Coronary artery (tissue), 2 donors: ENCODE results near the gene WDR7.

Experiments used
- DNase-seq: peaks from one replicate; pipeline ENCODE4 v3.0.0-alpha.2; 2017; ENCODE audit warnings: low spot score
- H3K27ac ChIP-seq, 2 donors: fragments of 200-600 bp; sonication (generic); one replicate each; pipeline ENCODE4 v1.5.1; 2016 to 2019
- H3K4me3 ChIP-seq: fragments of 200-600 bp; sonication (generic); 2 replicates; pipeline ENCODE4 v1.5.1; 2016; ENCODE audit warnings: mild to moderate bottlenecking, moderate library complexity
- TF ChIP-seq, protein P1 (sequence below): fragments of 200-600 bp; sonication (generic); IDR thresholded peaks from one replicate; pipeline ENCODE4 v1.5.1; 2019; ENCODE audit warnings: antibody characterized with exemption

Gene WDR7

DNA sequence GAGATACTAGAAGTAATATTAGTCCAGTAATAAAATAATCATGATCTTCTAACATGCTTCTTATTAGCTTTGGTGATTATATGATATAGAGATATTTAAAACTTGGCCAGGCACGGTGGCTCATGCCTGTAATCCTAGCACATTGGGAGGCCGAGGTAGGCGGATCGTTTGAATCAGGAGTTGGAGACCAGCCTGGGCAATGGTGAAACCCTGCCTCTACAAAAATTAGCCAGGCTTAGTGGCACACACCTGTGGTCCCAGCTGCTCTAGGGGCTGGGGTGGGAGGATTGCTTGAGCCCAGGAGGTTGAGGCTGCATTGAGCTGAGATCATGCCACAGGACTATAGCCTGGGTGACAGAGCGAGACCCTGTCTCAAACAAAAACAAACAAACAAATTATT is 87.0 kb downstream of the WDR7 start:
- Histone ChIP-seq H3K27ac (no peak overlapping the region), H3K4me3 (no peak overlapping the region)
- no peak for DNase-seq
- TF ChIP-seq, protein P1, sequence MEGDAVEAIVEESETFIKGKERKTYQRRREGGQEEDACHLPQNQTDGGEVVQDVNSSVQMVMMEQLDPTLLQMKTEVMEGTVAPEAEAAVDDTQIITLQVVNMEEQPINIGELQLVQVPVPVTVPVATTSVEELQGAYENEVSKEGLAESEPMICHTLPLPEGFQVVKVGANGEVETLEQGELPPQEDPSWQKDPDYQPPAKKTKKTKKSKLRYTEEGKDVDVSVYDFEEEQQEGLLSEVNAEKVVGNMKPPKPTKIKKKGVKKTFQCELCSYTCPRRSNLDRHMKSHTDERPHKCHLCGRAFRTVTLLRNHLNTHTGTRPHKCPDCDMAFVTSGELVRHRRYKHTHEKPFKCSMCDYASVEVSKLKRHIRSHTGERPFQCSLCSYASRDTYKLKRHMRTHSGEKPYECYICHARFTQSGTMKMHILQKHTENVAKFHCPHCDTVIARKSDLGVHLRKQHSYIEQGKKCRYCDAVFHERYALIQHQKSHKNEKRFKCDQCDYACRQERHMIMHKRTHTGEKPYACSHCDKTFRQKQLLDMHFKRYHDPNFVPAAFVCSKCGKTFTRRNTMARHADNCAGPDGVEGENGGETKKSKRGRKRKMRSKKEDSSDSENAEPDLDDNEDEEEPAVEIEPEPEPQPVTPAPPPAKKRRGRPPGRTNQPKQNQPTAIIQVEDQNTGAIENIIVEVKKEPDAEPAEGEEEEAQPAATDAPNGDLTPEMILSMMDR = no peak

DNA sequence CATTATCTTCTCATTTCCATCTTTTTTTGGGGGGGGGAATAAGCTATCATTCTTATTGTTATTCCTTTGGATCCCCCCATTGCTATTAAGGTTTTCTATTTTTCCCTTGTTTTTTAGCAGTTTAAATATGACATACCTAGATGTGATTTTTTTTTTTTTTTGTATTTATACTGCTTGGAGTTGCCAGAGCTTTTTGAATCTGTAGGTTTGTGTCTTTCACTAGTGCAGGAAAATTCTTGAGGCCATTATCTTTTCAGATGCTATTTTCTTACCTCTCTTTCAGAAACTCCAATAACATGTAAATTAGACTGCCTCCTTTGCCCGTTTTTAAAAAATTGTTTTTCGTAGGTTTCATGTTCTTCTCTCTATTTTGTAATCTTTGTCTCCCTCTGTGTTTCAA is 88.6 kb downstream of the WDR7 start:
- H3K27ac ChIP-seq = no peak overlapping the region
- TF ChIP-seq, protein P1 = no peak
- DNase-seq = no peak
- H3K4me3 ChIP-seq = no peak overlapping the region

DNA sequence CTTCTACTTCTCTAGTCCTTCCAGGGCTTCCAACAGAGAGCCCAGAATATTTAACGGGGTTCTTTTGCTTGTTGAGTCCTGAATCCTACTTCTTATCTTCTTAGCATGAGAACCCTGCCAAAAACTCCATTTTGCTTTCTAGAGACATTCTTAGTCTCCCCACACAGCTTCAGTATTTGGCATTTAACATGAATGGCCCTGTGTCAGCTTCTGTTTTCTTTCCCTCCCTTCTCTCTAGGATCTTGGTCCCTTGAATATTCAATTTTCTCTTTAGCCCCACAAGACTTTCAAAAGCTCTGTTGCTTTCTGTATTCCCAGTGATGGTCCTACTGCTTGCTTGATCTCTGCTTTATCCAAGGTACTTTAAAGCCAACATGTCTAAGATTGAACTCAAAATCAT is 89.5 kb downstream of the WDR7 start:
- no peak overlapping the region for H3K27ac ChIP-seq
- TF ChIP-seq, protein P1 = no peak
- DNase-seq = no peak
- H3K4me3 ChIP-seq = no peak overlapping the region

DNA sequence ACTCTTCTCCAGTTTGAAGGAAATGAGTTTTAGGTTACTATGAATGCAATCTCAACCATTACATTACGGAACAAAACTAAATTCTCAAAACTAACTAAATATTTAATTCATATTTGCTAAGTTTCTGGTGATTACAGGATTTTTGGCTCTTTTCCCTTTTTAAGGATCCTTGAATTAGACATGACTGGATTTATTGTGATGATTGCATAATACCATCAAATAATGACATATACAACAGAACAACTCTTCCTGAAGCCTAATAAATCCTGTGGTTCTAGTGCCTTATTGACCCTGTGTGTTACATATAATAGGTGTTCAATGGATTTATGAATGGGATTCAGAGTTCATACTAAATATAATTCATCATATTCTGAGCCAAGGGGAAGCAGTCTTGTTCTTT is 90.5 kb downstream of the WDR7 start:
- TF ChIP-seq, protein P1 = no peak
- Histone ChIP-seq H3K27ac (no peak overlapping the region), H3K4me3 (no peak overlapping the region)
- DNase-seq = no peak

DNA sequence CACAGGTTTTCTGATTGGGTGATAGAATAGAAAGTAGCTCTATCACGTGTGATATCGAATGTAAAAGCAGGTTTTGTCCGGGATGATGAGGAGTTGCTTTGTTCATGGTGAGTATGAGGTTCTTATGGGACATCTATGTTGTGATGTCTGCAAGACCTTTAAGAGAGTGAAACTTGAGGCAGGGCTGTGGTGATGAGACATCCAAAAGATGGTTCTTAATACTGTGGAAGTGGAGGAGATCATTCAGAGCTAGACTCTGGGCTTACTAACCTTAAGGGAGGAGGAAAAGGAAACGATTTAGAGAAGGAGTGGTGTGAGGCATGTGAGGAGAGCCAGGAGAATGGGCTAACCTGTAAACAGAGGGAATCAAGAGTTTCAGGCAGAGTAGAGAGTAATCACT is 92.0 kb downstream of the WDR7 start:
- H3K4me3 ChIP-seq = no peak overlapping the region
- no peak overlapping the region for H3K27ac ChIP-seq
- DNase-seq = no peak
- TF ChIP-seq, protein P1 = no peak

DNA sequence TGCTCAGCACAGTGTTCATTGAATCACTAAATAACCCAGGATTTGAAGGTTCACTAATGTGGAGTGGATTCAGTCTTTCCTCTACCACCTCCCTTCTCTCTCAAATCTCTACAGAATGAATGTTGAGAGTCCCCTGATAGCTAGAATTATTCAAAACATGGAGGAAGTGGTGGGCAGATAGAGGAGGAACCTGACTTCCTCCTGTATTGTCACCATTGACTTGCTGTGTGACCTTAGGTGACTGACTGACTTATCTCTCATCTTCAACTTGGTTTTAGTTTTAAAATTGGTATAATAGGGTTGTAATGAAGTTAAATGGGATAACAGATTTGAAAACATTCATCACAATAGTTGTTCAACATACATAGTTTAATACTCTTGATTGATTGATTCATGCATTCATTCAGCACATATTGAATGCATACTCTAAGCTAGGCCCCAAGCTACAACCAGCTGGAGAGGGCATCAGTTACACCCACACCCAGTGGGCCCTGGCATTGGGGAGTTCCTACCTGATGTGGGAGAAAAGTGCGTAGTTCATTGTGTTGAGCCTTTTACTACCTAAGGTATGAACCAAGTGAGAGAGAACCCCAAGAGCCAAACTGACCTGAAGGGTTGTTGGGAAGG is 96.0 kb downstream of the WDR7 start:
- TF ChIP-seq, protein P1 = no peak
- no peak overlapping the region for H3K4me3 ChIP-seq

DNA sequence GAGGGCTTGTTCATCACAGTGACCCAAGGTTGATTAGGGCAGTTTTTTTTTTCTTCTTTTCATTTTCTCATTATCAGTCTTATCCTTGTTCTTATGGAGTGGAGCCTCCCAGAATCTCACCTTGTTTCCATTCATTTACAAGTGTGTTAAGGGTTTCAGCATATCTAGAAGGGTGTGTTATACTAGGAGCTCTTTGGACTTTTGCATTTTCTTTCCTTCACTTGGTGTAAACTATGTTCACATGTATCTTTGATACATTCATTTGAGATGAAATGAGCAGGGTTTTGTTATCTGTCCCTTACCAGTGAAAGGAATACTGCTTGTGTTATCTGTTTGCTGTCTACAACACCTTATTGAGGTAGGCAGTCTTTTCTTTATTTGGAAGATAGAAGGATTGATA is 96.7 kb downstream of the WDR7 start:
- TF ChIP-seq, protein P1 = no peak
- Histone ChIP-seq H3K27ac (no peak overlapping the region), H3K4me3 (no peak overlapping the region)
- no peak for DNase-seq

More for the DNA sequence above, 96.0 kb downstream of the WDR7 start:
- no peak overlapping the region for H3K27ac ChIP-seq
- no peak for DNase-seq
